SK-N-SH (cell line): ENCODE measurements around the gene CTSH. TPM values are rescaled to one million over a fixed set of nuclear protein-coding genes. Genes with fewer than 3 reads are reported as not detected.

Experiments
- CTCF ChIA-PET: fragments of 300-600, 350-600 bp; formaldehyde crosslinking; extraction: SDS; loops from one replicate; lab custom pipeline; 2021; lab: Yijun Ruan, JAX
- POLR2A ChIA-PET: fragments of 350-600 bp; sonication (Branson Sonifier 250); formaldehyde crosslinking; extraction: SDS; loops from one replicate; lab custom pipeline; 2020; ENCODE audit warnings: antibody characterized with exemption, inconsistent platforms; lab: Yijun Ruan, JAX
- DNase-seq: peaks from one replicate; pipeline ENCODE4 v3.0.0; 2012
- H2AFZ ChIP-seq: fragments of 200-600 bp; sonication (generic); 2 replicates; pipeline ENCODE4 v1.8.1; 2016; ENCODE audit warnings: antibody characterized with exemption, mild to moderate bottlenecking, low read depth
- H3F3A ChIP-seq: fragments of 200-600 bp; sonication (generic); replicated peaks from 2 replicates; pipeline ENCODE3; 2016; ENCODE audit warnings: antibody characterized with exemption, mild to moderate bottlenecking; ENCODE audit not compliant: insufficient read depth
- H3K27ac ChIP-seq, 2 experiments: fragments of 200-500 bp in 1 of 2; fragments of 200-600 bp in 1 of 2; sonication (Bioruptor generic) in 1 of 2; sonication (generic), shearing (Covaris generic) in 1 of 2; 2 replicates each; pipeline versions ENCODE4 v1.5.1 to v1.6.1; 2014 to 2016; ENCODE audit warnings: low read depth in 2 of 2, inconsistent platforms in 1 of 2, low read length in 1 of 2, mild to moderate bottlenecking in 1 of 2, mixed read lengths in 1 of 2
- H3K27me3 ChIP-seq: fragments of 200-600 bp; sonication (generic), shearing (Covaris generic); 2 replicates; pipeline ENCODE4 v1.6.1; 2016; ENCODE audit warnings: mixed run types; ENCODE audit not compliant: insufficient read depth
- H3K36me3 ChIP-seq, 2 experiments: fragments of 200-500 bp in 1 of 2; fragments of 200-600 bp in 1 of 2; sonication (Bioruptor generic) in 1 of 2; sonication (generic) in 1 of 2; replicated peaks in 1 of 2; 2 replicates each; pipeline versions ENCODE3 to v1.5.1; 2014 to 2016; ENCODE audit warnings: low read length in 1 of 2, mild to moderate bottlenecking in 1 of 2; ENCODE audit not compliant: insufficient read depth in 2 of 2, control insufficient read depth in 1 of 2
- H3K4me1 ChIP-seq, 2 experiments: fragments of 200-500 bp in 1 of 2; fragments of 200-600 bp in 1 of 2; sonication (Bioruptor generic) in 1 of 2; sonication (generic), shearing (Covaris generic) in 1 of 2; 2 replicates each; pipeline versions ENCODE4 v1.5.1 to v1.6.1; 2014 to 2016; ENCODE audit warnings: low read depth in 1 of 2, low read length in 1 of 2, mixed run types in 1 of 2; ENCODE audit not compliant: insufficient read depth in 2 of 2, control insufficient read depth in 1 of 2
- H3K4me2 ChIP-seq: fragments of 200-600 bp; sonication (generic), shearing (Covaris generic); 2 replicates; pipeline ENCODE4 v1.6.1; 2017; ENCODE audit warnings: mixed run types
- H3K4me3 ChIP-seq, 2 experiments: fragments of 200-500 bp in 1 of 2; fragments of 200-600 bp in 1 of 2; sonication (Bioruptor generic) in 1 of 2; sonication (generic), shearing (Covaris generic) in 1 of 2; 2 replicates each; pipeline versions ENCODE4 v1.5.1 to v1.8.1; 2014 to 2016; ENCODE audit warnings: low read depth in 2 of 2, inconsistent platforms in 1 of 2, low read length in 1 of 2, mild to moderate bottlenecking in 1 of 2, mixed read lengths in 1 of 2, moderate library complexity in 1 of 2
- H3K79me2 ChIP-seq: fragments of 200-600 bp; sonication (generic); 2 replicates; pipeline ENCODE4 v1.8.1; 2017; ENCODE audit warnings: mild to moderate bottlenecking; ENCODE audit not compliant: insufficient read depth
- H3K9ac ChIP-seq: fragments of 200-600 bp; sonication (generic); 2 replicates; pipeline ENCODE4 v1.6.1; 2017; ENCODE audit warnings: mixed run types
- H3K9me2 ChIP-seq: fragments of 200-600 bp; sonication (generic); 2 replicates; pipeline ENCODE4 v1.6.1; 2017; ENCODE audit warnings: mixed run types
- H3K9me3 ChIP-seq: fragments of 200-600 bp; sonication (generic); 2 replicates; pipeline ENCODE4 v1.6.1; 2017; ENCODE audit warnings: mixed run types, mild to moderate bottlenecking, moderate library complexity
- H4K20me1 ChIP-seq: fragments of 200-600 bp; sonication (generic); 2 replicates; pipeline ENCODE4 v1.6.1; 2017; ENCODE audit warnings: mild to moderate bottlenecking, mixed run types; ENCODE audit not compliant: insufficient read depth
- ELF1 ChIP-seq: IDR thresholded peaks from 2 replicates; pipeline ENCODE4 v1.4.0; 2012
- EP300 ChIP-seq, 2 experiments: IDR thresholded peaks; 2 replicates each; pipeline versions ENCODE4 v1.4.0 to v1.6.1; 2012; ENCODE audit warnings: borderline replicate concordance in 1 of 2, low read depth in 1 of 2, low read length in 1 of 2
- EZH2phosphoT487 ChIP-seq: fragments of 200-600 bp; sonication (generic); IDR thresholded peaks from 2 replicates; pipeline ENCODE4 v1.6.1; 2017; ENCODE audit warnings: low read depth, mixed run types, mild to moderate bottlenecking, antibody characterized with exemption, moderate library complexity, borderline replicate concordance
- FOSL2 ChIP-seq: IDR thresholded peaks from 2 replicates; pipeline ENCODE4 v1.4.0; 2012; ENCODE audit warnings: low read depth, mild to moderate bottlenecking, moderate library complexity, borderline replicate concordance
- FOXM1 ChIP-seq: IDR thresholded peaks from 2 replicates; pipeline ENCODE4 v1.4.0; 2012; ENCODE audit warnings: low read depth, mild to moderate bottlenecking
- GABPA ChIP-seq: IDR thresholded peaks from 2 replicates; pipeline ENCODE4 v1.4.0; 2012; ENCODE audit warnings: low read depth, mild to moderate bottlenecking
- GATA2 ChIP-seq: sonication (generic); formaldehyde crosslinking; IDR thresholded peaks from 2 replicates; pipeline ENCODE4 v1.5.0; 2020; ENCODE audit warnings: mild to moderate bottlenecking, missing genetic modification reagents
- NFIC ChIP-seq: IDR thresholded peaks from 2 replicates; pipeline ENCODE4 v1.4.0; 2012; ENCODE audit warnings: borderline replicate concordance
- NRF1 ChIP-seq: IDR thresholded peaks from 2 replicates; pipeline ENCODE4 v1.6.1; 2012; ENCODE audit warnings: low read depth, mild to moderate bottlenecking, low read length
- POLR2AphosphoS5 ChIP-seq: IDR thresholded peaks from 2 replicates; pipeline ENCODE4 v1.6.1; 2012; ENCODE audit warnings: low read depth, low read length
- RAD21 ChIP-seq: IDR thresholded peaks from 2 replicates; pipeline ENCODE4 v1.6.1; 2012; ENCODE audit warnings: mild to moderate bottlenecking, low read length
- RCOR1 ChIP-seq: fragments of 150-350 bp; IDR thresholded peaks from 2 replicates; pipeline ENCODE4 v1.6.1; 2017; ENCODE audit warnings: antibody characterized with exemption, low read length
- SMC3 ChIP-seq: IDR thresholded peaks from 2 replicates; pipeline ENCODE4 v1.6.1; 2012; ENCODE audit warnings: low read depth, low read length, improper control_type of control experiment
- TAF1 ChIP-seq: IDR thresholded peaks from 2 replicates; pipeline ENCODE4 v1.6.1; 2012; ENCODE audit warnings: low read depth, mild to moderate bottlenecking, low read length, moderate library complexity, borderline replicate concordance
- TCF12 ChIP-seq: IDR thresholded peaks from 2 replicates; pipeline ENCODE4 v1.4.0; 2012
- YY1 ChIP-seq: IDR thresholded peaks from 2 replicates; pipeline ENCODE4 v1.4.0; 2012; ENCODE audit warnings: low read depth, mild to moderate bottlenecking
- whole genome bisulfite sequencing: methylation state at CpG from one replicate; pipeline ENCODE4 v1.1.6; 2017; ENCODE audit warnings: low lambda C conversion rate; 5-methylcytosine and 5-hydroxymethylcytosine counted together
- polyA plus RNA-seq, 3 experiments: library from polyadenylated mRNA; depleted of rRNA; stranded (reverse); fragments of >200 nt; gene quantifications; 2 replicates each; pipeline ENCODE4 v1.2.3, GENCODE V29; 2012
- TF ChIP-seq, protein P1 (sequence below): IDR thresholded peaks from 2 replicates; pipeline ENCODE4 v1.4.0; 2012; ENCODE audit warnings: low read depth
- TF ChIP-seq, protein P2 (sequence below): fragments of 150-350 bp; IDR thresholded peaks from 2 replicates; pipeline ENCODE4 v1.6.1; 2016; ENCODE audit warnings: mild to moderate bottlenecking, low read depth, low read length
- TF ChIP-seq, protein P3 (sequence below): IDR thresholded peaks from 2 replicates; pipeline ENCODE4; 2012

CTSH gene
- polyA plus RNA-seq, 1 of the 3 experiments (the other 2 are of a cell fraction) = 22.7 TPM

DNA sequence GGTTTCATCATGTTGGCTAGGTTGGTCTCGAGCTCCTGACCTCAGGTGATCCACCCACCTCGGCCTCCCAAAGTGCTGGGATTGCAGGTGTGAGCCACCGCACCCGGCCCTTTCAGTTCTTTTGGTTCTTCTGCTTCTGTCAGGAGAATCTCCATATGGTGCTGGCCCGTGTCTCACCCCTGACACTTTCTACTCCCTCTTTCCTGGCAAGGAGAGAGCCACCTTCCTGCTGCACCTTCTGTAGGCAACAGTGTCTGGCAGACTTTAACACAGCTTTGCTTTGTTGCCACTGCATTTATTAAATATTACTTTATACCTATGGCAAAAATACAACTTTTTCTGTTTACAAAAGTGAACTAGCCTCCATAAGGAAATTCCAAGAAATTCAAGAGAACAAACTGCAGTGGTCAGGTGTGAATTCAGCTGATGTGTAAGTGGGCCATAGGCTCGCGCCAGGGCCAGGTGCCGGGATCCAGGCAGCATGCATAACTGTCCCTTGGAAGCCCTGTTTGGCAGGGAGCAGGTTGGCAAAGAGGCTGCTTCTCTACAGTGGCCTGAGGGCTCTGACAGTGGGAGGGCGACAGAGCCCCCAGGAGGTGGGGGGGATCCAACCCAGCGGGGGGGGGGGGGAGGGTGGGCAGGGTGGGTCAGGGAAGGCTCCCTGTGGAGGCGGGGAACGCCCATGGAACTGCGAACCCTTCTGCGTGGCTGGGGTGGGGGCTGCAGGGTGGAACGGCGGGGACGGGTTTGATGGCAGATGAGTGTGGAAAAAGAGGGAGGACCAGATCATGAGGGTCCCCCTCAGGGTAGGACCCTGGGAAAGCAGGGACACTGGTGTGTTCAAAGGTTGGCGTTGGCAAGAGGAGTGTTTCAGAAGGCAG lies 21.1 kb downstream of the CTSH start:
- H3K4me1 ChIP-seq = no peaks in the 10 kb centered on the region
- H3F3A ChIP-seq = no peaks in the 10 kb centered on the region
- ChIA-PET POLR2A (interaction anchor here (0.6 kb wide), 1 partner anchor 10 kb away, joined by 3 read pairs; no protein-coding TSS in a partner anchor), CTCF (interaction anchor here (2.3 to 8.0 kb wide), 2 partner anchors 15 to 55 kb away, joined by 9 to 59 read pairs; no protein-coding TSS in a partner anchor)
- H3K4me3 ChIP-seq = no peak overlapping the region
- no peak for TF ChIP-seq NFIC
- TF ChIP-seq SMC3 = no peak
- TF ChIP-seq FOXM1 = no peak
- TF ChIP-seq, protein P1, sequence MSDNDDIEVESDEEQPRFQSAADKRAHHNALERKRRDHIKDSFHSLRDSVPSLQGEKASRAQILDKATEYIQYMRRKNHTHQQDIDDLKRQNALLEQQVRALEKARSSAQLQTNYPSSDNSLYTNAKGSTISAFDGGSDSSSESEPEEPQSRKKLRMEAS = no peak
- no peak for TF ChIP-seq RCOR1
- no peak for TF ChIP-seq GABPA
- no peak for TF ChIP-seq YY1
- no peak for TF ChIP-seq POLR2AphosphoS5
- no peak for TF ChIP-seq RAD21
- TF ChIP-seq, protein P2, sequence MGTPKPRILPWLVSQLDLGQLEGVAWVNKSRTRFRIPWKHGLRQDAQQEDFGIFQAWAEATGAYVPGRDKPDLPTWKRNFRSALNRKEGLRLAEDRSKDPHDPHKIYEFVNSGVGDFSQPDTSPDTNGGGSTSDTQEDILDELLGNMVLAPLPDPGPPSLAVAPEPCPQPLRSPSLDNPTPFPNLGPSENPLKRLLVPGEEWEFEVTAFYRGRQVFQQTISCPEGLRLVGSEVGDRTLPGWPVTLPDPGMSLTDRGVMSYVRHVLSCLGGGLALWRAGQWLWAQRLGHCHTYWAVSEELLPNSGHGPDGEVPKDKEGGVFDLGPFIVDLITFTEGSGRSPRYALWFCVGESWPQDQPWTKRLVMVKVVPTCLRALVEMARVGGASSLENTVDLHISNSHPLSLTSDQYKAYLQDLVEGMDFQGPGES = no peak
- TF ChIP-seq, protein P3, sequence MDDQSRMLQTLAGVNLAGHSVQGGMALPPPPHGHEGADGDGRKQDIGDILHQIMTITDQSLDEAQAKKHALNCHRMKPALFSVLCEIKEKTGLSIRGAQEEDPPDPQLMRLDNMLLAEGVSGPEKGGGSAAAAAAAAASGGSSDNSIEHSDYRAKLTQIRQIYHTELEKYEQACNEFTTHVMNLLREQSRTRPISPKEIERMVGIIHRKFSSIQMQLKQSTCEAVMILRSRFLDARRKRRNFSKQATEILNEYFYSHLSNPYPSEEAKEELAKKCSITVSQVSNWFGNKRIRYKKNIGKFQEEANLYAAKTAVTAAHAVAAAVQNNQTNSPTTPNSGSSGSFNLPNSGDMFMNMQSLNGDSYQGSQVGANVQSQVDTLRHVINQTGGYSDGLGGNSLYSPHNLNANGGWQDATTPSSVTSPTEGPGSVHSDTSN = no peak
- TF ChIP-seq EZH2phosphoT487 = no peak
- no peak for TF ChIP-seq ELF1
- TF ChIP-seq TAF1 = no peak
- H3K9me2 ChIP-seq = no peaks in the 10 kb centered on the region
- H3K9me3 ChIP-seq = no peaks in the 10 kb centered on the region
- no peak overlapping the region for H3K4me2 ChIP-seq
- H3K36me3 ChIP-seq = peaks cover 34 to 45% of the 10 kb centered on the region in 2 experiments
- no peak overlapping the region for H3K27ac ChIP-seq
- no peak for DNase-seq
- peaks cover 8% of the 10 kb centered on the region; the same call in 1 of the 2 replicates for H3K79me2 ChIP-seq
- H4K20me1 ChIP-seq = 0 out of 2 replicates have a peak, but pooled peaks cover 4% of the 10 kb centered on the region
- H3K27me3 ChIP-seq = no peaks in the 10 kb centered on the region
- no peak overlapping the region for H2AFZ ChIP-seq
- H3K9ac ChIP-seq = no peak overlapping the region
- 94% methylated on average over 17 of the region's 18 CpGs for WGBS

DNA sequence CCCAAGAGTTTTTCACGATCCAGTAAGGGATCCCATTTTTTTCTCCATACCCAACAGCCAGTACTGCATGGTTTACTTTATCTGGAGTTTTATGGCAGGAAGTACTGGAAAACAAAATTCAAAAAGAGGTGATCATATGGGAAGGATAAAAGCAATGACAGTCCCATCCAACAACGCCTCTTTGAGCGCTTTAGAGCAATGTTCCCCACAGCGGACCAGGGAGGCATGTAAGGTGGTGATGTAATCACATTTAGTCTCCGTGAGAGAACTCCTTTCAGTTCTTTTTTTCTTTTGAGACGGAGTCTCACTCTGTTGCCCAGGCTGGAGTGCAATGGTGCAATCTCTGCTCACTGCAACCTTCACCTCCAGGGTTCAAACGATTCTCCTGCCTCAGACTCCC lies 21.8 kb downstream of the CTSH start:
- WGBS = 96% methylated on average over 7 of the region's 7 CpGs
- H3K4me1 ChIP-seq = no peaks in the 10 kb centered on the region
- no peak overlapping the region for H3K27ac ChIP-seq
- H3K4me3 ChIP-seq = no peak overlapping the region
- H3K27me3 ChIP-seq = no peaks in the 10 kb centered on the region
- TF ChIP-seq TCF12 = no peak
- no peak for TF ChIP-seq GATA2 (CRISPR knock-in tag)
- TF ChIP-seq FOXM1 = no peak
- no peak for TF ChIP-seq EP300 (IDR thresholded peaks at IDR 0.05; ENCODE audit: borderline replicate concordance in 1 of 2, low read depth in 1 of 2, low read length in 1 of 2)
- no peak for TF ChIP-seq NRF1
- TF ChIP-seq FOSL2 = no peak
- no peak overlapping the region for H3K9ac ChIP-seq
- POLR2A ChIA-PET = interaction anchor here (0.6 kb wide), 1 partner anchor 10 kb away, joined by 3 read pairs; no protein-coding TSS in a partner anchor
- H3K4me2 ChIP-seq = no peak overlapping the region
- no peak overlapping the region for H2AFZ ChIP-seq
- DNase-seq = no peak
- H3K9me2 ChIP-seq = no peaks in the 10 kb centered on the region
- peaks cover 40 to 50% of the 10 kb centered on the region in 2 experiments for H3K36me3 ChIP-seq
- no peaks in the 10 kb centered on the region for H3K9me3 ChIP-seq
- peaks cover 11% of the 10 kb centered on the region; the same call in 1 of the 2 replicates for H3K79me2 ChIP-seq
- CTCF ChIA-PET = interaction anchor here (1.2 to 8.0 kb wide), 2 partner anchors 14 to 106 kb away, joined by 3 to 59 read pairs; no protein-coding TSS in a partner anchor
- 0 out of 2 replicates have a peak, but pooled peaks cover 4% of the 10 kb centered on the region for H4K20me1 ChIP-seq
- H3F3A ChIP-seq = no peaks in the 10 kb centered on the region
